Pancreas (tissue), 10 donors: ENCODE results near the gene CBFA2T3. TPM values are rescaled to one million over a fixed set of nuclear protein-coding genes. Genes with fewer than 3 reads are reported as not detected.

ENCODE experiments used
- ATAC-seq, 4 donors: fragments of 200-7000 bp; cut with Tn5 transposase; one replicate each; pipeline versions ENCODE4 v1.8.0 to v1.9.1; 2020; ENCODE audit warnings: mild to moderate bottlenecking in 4 of 4, moderate library complexity in 4 of 4
- DNase-seq, 6 donors: peaks; one replicate each; pipeline ENCODE4 v3.0.0-alpha.2; 2020
- FAIRE-seq: peaks from 2 replicates; lab custom pipeline; 2012; peaks lifted over from hg19 to GRCh38; lab: Jason Lieb, UNC
- H3K27ac ChIP-seq, 4 donors: fragments of 200-600 bp; sonication (generic); 1 replicate in 3 of 4; 2 replicates in 1 of 4; pipeline versions ENCODE4 v1.5.0 to v1.8.0; 2020
- H3K27me3 ChIP-seq, 4 donors: fragments of 200-600 bp; one replicate each; pipeline ENCODE4 v1.8.0; 2021
- H3K36me3 ChIP-seq, 3 donors: fragments of 200-600 bp; sonication (generic) in 1 of 3; one replicate each; pipeline versions ENCODE4 v1.5.0 to v1.8.0; 2020 to 2021
- H3K4me1 ChIP-seq, 3 donors: fragments of 200-600 bp; one replicate each; pipeline ENCODE4 v1.8.0; 2021
- H3K4me3 ChIP-seq, 4 donors: fragments of 200-600 bp; sonication (generic) in 2 of 4; one replicate each; pipeline versions ENCODE4 v1.5.0 to v1.8.0; 2020 to 2021
- H3K9me3 ChIP-seq, 4 donors: fragments of 200-600 bp; one replicate each; pipeline ENCODE4 v1.8.0; 2021
- CTCF ChIP-seq, 4 donors: fragments of 200-600 bp; sonication (generic) in 3 of 4; IDR thresholded peaks; one replicate each; pipeline versions ENCODE4 v1.5.0 to v1.8.0; 2021; ENCODE audit warnings: antibody characterized with exemption in 4 of 4
- WGBS, 2 donors: extraction: QIAGEN DNeasy Blood & Tissue Kit; methylation state at CpG; one replicate each; pipeline ENCODE4 v1.1.7; 2013; 5-methylcytosine and 5-hydroxymethylcytosine counted together
- intact Hi-C, 3 donors: fragments of 100-400 bp; cut with DNase I; formaldehyde crosslinking; loops; one replicate each; pipeline versions ENCODE4 v1.11.1 to v1.14.2; 2022
- polyA plus RNA-seq, 2 donors: library from polyadenylated mRNA; stranded (reverse); fragments of 200-250 nt; gene quantifications; one replicate each; pipeline ENCODE4 v1.2.3, GENCODE V29; 2013
- total RNA-seq, 6 donors: library from RNA; stranded (reverse); fragmentation: NEBNext Ultra II Directional in 4 of 6; extraction: Animal tissue kit (Norgen Biotek cat#: 25700) in 4 of 6; gene quantifications; one replicate each; pipeline versions ENCODE4 v1.2.1 to v1.2.4, GENCODE V29; 2021 to 2023
- donor health status: healthy with polysubstance abuse.
- donor health status: DM: no; HTN: no; CAD: no; lungs with moderate emphysema.
- donor health status: DM: no; HTN: no; CAD: no.
- donor health status: control.
- donor health status: control.
- donor health status: Bipolar disorder and iron deficiency.
- donor health status: DM: yes; HTN: yes; CAD: no.
- donor health status: DM: no; HTN: no; CAD: no.
- donor health status: DM: no; HTN: no; CAD: no.
- donor health status: DM: yes; HTN: yes; CAD: no.

CBFA2T3 gene
- total and polyA plus RNA-seq, 8 donors: 8.7 to 27.0 (median 21.9) TPM

- H3K9me3 ChIP-seq: no peaks in the 10 kb centered on the region
- peaks cover 21 to 29% (median 24%) of the 10 kb centered on the region in 3 donors for H3K4me1 ChIP-seq
- FAIRE-seq (no peak), DNase-seq (no peak), ATAC-seq (no peak)
- intact Hi-C loops: no loop called here
- 89 to 94% methylated on average over 19 of the region's 19 CpGs for WGBS, 2 donors
- H3K36me3 ChIP-seq: no peaks in the 10 kb centered on the region
- H3K4me3 ChIP-seq: no peak overlapping the region
- peak overlapping the region in 1 of 4 donors; percentile 19 for H3K27ac ChIP-seq
- TF ChIP-seq CTCF (IDR thresholded peaks at IDR 0.05): no peak
- no peaks in the 10 kb centered on the region for H3K27me3 ChIP-seq
Observed at GRCh38 chr16:88917915-88918627, 58.9 kb downstream of the CBFA2T3 start.

DNA sequence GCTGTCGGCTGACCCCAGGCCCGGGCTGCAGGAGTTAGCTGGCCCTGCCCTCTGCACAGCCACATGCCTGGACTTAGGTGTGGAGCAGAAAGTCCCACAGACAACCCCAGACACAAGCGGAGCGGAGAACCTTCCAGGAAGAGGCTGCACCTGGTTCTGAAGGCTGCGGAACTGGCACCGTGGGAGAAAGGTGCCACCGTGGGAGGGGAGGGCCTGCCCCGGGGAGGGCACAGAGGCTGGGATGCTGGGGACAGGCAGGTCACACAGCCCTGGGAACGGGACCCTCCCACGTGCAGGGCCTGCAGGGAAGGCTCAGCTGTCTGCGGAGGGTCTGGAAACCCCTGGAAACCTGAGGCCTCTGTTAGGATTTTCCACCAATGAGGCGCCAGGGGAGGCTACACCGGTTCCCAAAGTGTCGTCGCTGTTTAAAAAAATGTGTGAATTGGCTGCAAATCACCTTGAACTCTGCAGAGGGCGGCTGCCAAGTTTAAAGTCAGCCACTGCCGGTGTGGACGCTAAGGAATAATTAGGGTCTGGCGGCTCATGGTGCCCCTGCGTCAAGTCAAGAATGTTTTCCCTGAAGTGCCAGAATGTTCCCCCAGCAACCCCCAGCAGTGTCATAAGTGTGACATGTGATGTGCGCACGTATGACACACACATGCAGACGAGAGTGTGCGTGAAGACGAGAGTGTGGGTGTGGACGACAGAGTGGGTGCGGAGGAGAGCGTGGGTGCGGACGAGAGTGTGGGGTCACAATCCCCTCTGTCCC, 59.7 kb downstream of the CBFA2T3 start:
- H3K4me3 ChIP-seq: no peak overlapping the region
- 64 to 72% methylated on average over 30 of the region's 30 CpGs for WGBS, 2 donors
- peak in 1 of 4 donors; percentile 3 for ATAC-seq
- H3K36me3 ChIP-seq: no peaks in the 10 kb centered on the region
- H3K9me3 ChIP-seq: no peaks in the 10 kb centered on the region
- TF ChIP-seq CTCF (IDR thresholded peaks at IDR 0.05): no peak
- no peak for DNase-seq
- no peak for FAIRE-seq
- no peaks in the 10 kb centered on the region for H3K27me3 ChIP-seq
- peaks cover 16 to 22% (median 20%) of the 10 kb centered on the region in 3 donors for H3K4me1 ChIP-seq
- intact Hi-C loops: no loop called here
- H3K27ac ChIP-seq: no peak overlapping the region

- no peaks in the 10 kb centered on the region for H3K27me3 ChIP-seq
- TF ChIP-seq CTCF (IDR thresholded peaks at IDR 0.05): no peak
- 88 to 93% methylated on average over 28 to 30 of the region's 30 CpGs for WGBS, 2 donors
- ATAC-seq (no peak), DNase-seq (no peak), FAIRE-seq (no peak)
- no peak overlapping the region for H3K4me3 ChIP-seq
- intact Hi-C loops: no loop called here
- H3K36me3 ChIP-seq: no peaks in the 10 kb centered on the region
- no peaks in the 10 kb centered on the region for H3K9me3 ChIP-seq
- no peak overlapping the region for H3K27ac ChIP-seq
- peaks cover 3 to 12% (median 8%) of the 10 kb centered on the region in 3 donors for H3K4me1 ChIP-seq
Observed at GRCh38 chr16:88915639-88916327, 61.2 kb downstream of the CBFA2T3 start.

GRCh38 chr16:88914750-88915368, 62.1 kb downstream of the CBFA2T3 start:
- no peak for TF ChIP-seq CTCF (IDR thresholded peaks at IDR 0.05)
- peaks cover 0 to 14% (median 13%) of the 10 kb centered on the region in 3 donors for H3K4me1 ChIP-seq
- no peaks in the 10 kb centered on the region for H3K36me3 ChIP-seq
- no peak for DNase-seq
- WGBS, 2 donors: 77 to 86% methylated on average over 15 to 20 of the region's 20 CpGs
- H3K4me3 ChIP-seq: no peak overlapping the region
- H3K27me3 ChIP-seq: no peaks in the 10 kb centered on the region
- intact Hi-C loops: no loop called here
- no peak overlapping the region for H3K27ac ChIP-seq
- no peaks in the 10 kb centered on the region for H3K9me3 ChIP-seq
- ATAC-seq: no peak
- no peak for FAIRE-seq
